GM21723 (cell line): ENCODE results near the gene IVL.

ENCODE experiments used
- ATAC-seq: cut with Tn5 transposase; IDR thresholded peaks from one replicate; pipeline ENCODE4 v1.9.1; 2021; ENCODE audit warnings: mild to moderate bottlenecking, moderate library complexity; ENCODE audit not compliant: unreplicated experiment

The IVL gene

GRCh38 chr1:152907686-152908601 is at the start of gene IVL:
IVL (plus strand) TSS chr1:152908546; CDS start chr1:152909798, 1,252 bp downstream.
- ATAC-seq = no peak

DNA sequence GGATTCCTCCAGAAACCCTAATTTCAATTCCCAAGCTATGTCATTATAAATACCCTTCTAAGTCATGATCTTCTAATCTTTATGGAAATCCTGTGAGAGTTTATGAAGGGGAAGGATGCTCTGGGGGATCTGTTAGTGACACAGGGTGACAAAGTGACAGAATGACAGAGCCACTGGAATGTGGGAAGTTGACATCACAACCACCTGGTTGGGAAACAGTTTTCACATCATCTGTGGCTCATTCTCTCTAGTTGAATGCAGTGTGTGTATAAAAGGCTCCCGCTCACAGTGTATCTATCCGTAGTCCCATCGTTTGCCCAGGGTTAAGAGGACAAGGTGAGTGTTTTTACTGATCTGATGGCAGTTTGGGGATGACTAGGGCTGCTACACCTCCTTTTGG is 48.6 kb upstream of the IVL start, which contains the start of gene LCE7A:
Gene LCE7A (plus strand): TSS at position 301 of the 400 bp plus-strand sequence. CDS start 702 bp downstream, outside the sequence.
- ATAC-seq = no peak

DNA sequence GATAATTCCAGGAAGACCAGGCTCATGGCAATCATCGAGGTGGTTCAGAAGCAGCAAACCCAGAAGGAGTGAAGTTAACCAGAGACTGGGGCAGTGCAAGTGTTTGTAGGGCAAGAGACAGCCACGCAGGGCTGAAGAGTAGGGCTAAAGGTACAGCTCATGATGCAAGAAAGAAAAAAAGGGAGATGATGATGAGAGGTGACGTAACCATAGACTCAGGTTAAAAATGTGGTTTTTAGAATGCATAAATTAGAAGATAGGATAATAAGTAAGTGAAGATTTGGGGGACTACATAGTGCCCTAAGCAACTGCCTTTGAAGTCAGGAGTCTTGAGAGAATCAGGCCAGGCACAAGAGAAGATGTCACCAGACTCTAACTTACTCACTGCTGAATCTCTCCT is 48.2 kb upstream of the IVL start:
- no peak for ATAC-seq

DNA sequence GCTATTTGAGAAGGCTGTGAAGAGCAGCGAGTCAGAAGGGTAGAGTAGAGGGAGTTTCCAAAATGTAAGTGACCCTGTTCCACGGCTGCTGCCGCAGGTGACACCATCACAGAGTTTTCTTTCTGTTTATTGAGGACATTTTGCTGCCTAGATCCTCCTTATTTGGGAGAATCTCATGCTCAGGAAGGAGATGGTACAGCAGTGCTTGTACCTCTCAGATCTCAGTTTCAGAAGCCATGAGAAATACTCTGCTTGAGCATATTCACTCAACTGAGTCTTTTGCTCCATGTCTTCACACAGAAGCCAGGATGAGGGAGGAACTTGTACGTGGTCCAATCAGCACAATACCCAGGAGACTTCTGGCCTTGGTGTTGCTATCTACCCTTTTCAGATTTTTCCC is 47.0 kb upstream of the IVL start:
- ATAC-seq = no peak

GRCh38 chr1:152864443-152864842 is 43.9 kb upstream of the IVL start:
- no peak for ATAC-seq

DNA sequence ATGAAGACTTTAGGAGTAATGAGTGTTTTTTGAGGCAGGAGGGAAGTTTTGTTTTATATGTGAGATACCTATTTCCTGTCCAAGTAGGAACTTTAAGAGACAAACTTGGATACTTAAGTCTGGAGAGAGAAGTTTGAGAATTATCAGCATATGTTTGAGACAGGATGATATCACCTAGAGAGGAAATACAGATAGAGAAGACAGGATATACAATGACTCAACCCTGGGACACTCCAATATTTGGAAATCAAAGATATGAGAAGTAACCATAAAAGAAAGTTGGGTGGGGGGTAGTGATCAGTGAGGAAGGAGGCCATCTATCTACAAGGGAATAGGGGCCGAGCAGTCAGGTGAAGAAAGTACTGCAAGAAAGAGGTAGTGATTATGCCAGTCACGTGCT is 42.0 kb upstream of the IVL start:
- ATAC-seq = no peak

DNA sequence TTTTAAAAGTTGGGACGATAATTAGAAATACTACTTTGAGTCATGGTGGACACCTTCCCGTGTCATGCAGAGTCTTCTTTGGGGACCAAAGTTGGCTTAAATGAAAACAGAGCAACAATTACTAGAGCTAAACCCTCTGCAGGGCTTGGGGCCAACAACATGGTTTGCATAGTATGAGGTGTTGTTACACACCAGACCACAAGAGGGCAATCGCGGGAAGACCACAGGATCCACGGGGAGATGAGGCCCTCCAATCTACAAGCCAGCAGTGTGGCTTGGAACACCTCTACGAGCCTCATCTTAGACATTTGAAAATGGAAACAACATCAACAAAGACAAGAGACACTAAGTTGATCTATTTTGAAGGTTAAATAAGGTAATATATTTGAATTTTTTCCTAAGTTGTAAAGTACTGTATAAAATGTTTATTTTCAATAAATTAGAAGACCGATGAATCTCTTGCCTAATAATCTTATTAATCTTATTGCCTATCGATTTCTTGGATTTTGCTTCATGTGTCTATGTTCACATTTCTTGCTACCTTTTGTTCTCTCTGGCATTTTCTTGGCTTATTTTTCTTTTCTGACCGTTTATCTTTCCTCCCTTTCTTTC is 38.4 kb upstream of the IVL start:
- ATAC-seq = no peak

GRCh38 chr1:152870831-152871730 is 37.3 kb upstream of the IVL start:
- no peak for ATAC-seq

DNA sequence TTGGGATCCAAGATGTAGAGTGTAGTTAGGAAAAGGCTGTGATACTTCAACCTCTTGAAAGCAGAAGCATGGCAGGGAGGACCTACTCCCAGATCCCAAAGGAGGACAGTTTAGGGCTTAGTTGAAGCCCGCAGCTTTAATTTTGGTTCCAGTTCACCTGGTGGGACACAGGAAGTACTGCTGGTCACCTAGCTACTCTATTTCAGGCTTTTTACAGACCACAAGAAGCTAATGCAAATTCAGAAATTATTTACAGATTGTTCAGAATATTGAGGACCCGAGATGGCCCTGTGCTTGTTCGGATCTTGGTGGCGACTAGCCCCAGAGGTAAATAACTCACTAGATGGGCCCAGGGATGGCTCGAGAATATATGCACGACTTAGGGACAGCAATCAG is 36.6 kb upstream of the IVL start:
- ATAC-seq = no peak

- no peak for ATAC-seq
These were observed 34.9 kb upstream of the IVL start for GRCh38 chr1:152873495-152873894.

GRCh38 chr1:152876827-152877226 is 31.5 kb upstream of the IVL start:
- ATAC-seq = no peak

DNA sequence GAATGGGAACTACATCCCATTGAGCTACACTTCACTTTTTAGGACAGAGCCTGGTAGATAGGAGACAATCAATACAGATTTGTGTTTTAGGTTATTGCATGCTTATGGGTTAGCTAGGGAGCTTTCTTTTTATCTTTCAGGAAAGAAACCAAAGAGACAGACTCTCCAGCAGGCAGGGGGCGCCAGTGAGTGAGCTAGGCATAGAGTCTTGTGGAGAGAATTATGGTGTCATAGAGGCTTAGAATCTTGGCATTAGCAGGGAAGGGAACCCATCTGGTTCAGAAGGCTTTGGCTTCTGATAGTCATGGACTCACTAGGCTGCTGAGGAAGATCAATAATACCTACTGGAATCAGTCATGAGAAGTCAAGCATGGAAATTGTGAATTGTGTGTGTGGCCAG is 30.3 kb upstream of the IVL start, which contains the start of gene SMCP:
Gene SMCP (plus strand): TSS at position 281 of the 400 bp plus-strand sequence. CDS start 6,101 bp downstream, outside the sequence.
- no peak for ATAC-seq

GRCh38 chr1:152879559-152880198 is 28.7 kb upstream of the IVL start:
- no peak for ATAC-seq

GRCh38 chr1:152880316-152880715 is 28.0 kb upstream of the IVL start:
- no peak for ATAC-seq

DNA sequence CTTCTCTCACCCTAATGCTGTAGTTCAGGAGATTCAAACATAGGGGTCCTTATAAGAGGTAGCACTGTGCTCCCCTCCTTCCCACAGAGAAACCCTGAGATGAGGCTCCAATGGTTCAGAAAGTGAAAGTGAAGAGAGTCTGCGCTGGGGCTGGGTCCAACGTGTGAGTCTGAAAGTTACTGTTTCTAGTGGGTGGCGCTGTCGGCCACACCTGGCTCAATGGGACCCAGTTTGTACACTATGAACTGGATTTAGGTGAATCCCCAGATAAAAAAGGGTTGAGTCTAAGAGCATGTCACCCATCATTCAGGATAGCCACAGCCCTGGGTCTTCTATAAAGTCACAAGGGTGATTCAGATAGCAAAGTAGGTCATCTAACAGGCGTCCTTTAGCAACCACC is 27.4 kb upstream of the IVL start:
- ATAC-seq = no peak

DNA sequence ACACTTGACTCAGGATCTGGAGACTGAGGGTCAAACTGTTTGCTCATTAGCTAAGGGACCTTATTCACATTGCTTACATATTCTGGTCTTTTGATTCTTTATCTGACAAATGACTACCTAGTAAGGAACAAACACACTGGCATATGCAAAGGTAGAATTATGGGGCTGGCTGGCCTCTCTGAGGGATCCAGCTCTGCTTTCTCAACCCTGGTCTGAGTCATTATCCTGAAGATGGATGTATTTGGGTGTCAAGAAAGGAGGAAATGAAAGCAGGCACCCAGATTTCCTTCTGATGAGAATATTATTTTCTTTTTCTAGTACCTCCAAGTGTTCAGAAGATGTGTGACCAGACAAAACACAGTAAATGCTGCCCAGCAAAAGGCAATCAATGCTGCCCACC is 24.3 kb upstream of the IVL start:
- ATAC-seq = no peak

DNA sequence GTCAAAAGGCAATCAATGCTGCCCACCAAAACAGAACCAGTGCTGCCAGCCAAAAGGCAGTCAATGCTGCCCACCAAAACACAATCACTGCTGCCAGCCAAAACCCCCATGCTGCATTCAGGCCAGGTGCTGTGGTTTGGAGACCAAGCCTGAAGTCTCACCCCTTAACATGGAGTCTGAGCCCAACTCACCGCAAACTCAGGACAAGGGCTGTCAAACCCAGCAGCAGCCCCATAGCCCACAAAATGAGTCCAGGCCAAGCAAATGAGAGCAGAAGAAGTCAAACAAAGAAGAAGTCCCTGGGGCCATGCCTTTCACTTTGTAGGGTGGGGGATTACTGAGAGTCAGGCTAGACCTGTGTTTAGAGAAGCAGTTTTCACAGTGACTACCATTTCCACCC is 23.8 kb upstream of the IVL start:
- ATAC-seq = no peak

GRCh38 chr1:152884966-152885624 is 23.3 kb upstream of the IVL start:
- ATAC-seq = no peak

DNA sequence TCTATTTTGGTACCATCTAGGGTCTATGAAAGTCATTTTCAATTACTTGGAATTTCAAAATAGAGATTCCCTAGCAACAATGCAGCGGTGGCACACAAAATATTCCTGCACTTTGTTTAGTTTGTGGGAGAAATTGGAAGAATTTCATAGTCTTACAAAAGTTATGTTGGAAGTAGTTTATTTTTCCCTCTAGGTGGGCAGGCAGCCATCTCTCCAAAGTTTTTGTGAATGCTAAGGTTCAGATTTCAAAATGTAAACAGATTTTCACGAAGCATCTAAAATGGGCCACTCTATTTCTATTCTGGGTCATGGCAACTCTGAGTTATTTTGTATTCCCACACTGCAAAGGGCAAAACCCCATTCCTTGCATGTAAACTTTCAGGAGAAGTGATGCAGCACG is 22.3 kb upstream of the IVL start:
- ATAC-seq = no peak

DNA sequence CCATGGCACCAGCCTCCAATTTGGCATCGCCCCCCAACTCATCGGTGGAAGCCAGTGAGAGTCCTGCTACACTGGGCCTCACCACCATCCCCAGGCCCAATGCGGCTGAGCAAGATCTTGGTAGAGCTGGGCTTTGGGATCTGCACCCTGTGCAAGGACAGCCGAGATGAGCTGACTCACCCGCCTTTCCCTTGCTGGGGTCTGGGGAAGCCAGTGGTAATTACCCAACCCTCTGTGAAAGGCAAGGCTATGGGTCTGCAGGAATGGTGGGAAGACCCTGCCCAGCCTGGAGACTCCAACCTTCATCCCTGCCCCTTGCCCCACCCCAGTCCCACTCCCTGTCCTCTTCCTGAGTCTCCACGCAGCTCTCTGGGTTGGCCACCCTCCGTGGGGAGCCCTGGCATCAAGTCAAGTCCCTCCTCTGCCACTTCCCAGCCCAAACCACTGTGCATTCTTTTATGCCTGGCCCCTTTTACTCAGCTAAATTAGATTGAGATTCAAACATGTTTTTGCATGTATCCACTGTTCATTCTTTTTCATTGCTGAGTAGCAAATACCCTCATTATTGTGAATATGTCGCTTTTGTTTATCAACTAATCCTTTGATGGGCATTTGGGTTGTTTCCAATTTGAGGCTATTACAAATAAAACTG is 21.5 kb upstream of the IVL start:
- ATAC-seq = no peak
